Endometrium (tissue), 2 donors: Measurements from ENCODE around the gene TTLL7.

Experiments
- FAIRE-seq: peaks from 2 replicates; lab custom pipeline; 2012; peaks lifted over from hg19 to GRCh38; lab: Jason Lieb, UNC
- donor health status: control.
- donor health status: control.

The TTLL7 gene

DNA sequence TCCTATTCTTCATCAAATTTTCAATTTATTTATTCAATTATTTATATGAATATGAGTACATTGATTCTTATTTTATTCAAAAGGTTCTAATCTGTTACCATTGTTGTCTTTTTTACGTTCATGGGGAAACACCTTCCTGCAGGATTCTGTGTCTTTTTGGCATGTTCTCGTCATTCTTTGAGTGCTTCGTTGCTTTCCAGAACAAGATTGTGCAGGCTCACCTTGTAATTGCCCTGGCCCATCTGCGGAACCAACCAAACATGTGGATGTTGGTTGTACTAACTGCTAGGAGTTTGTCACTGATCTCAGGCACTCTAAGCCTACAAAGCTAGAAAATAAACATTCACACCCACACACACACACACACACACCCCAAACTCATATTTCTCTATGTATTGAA lies 182.1 kb downstream of the TTLL7 start:
- no peak for FAIRE-seq

DNA sequence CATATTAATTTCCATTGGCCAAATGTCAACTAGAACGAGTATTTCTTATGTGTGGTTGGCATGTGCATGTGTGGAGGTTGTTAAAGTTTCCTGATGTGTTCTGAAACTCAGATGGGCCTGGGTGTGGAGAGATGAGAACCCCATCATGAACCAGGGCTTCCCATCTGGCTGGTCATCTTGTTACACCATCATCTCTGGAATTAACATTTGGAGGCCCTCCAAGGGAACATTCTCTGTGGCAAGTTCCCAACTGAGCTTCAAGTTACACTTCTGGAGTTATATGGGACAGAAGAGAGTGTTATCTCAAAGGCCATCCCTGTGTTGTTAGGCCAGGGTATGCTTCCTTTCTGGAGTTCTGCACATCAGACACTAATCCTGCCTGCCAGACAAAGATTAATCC lies 183.6 kb downstream of the TTLL7 start:
- no peak for FAIRE-seq
